Measurements from ENCODE around the gene DEFB114. TPM values are rescaled to one million over a fixed set of nuclear protein-coding genes. Genes with fewer than 3 reads are reported as not detected.

Gene DEFB114
- total RNA-seq, 1 experiment from 2014 or later, result not detected

DNA sequence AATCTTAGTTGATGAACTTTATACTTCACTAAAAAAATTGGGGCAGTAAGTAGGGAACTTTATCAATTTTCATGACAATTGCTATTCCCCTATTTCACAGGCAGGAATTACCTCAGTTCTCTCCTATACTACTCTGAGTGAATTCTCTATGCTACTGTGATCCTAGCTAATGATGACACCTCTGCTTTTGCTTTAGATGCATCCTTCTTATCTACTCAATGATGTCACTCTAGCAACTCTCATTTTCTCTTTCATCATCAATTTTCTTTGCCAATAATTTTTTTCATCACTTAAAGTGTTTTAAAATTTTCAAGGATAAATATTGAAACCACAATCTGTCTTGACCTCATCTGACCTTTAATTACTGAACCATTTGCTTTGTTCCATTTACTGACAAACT is 8.1 kb downstream of the DEFB114 start:
- Histone ChIP-seq H3K4me3 (ENCODE audit: low read depth, low read length) (no peak overlapping the region), H3K9me3 (no peaks in the 10 kb centered on the region), H3K4me1 (no peaks in the 10 kb centered on the region), H3K27me3 (replicated peaks; ENCODE audit: control insufficient read depth, insufficient read depth, low read length) (no peaks in the 10 kb centered on the region), H3K36me3 (ENCODE audit: control insufficient read depth, insufficient read depth, low read length) (no peaks in the 10 kb centered on the region)
- no peaks in the 10 kb centered on the region for H3K4me1 Mint-ChIP-seq (ENCODE audit: low read depth, unreplicated experiment)
- CTCF ChIA-PET, result no interaction called here
- no peaks in the 10 kb centered on the region for H3K9me3 Mint-ChIP-seq (ENCODE audit: unreplicated experiment)
- no peak overlapping the region for H3K27ac Mint-ChIP-seq (ENCODE audit: unreplicated experiment)
- POLR2A ChIA-PET, result no interaction called here
- no peak overlapping the region for H3K4me3 Mint-ChIP-seq (ENCODE audit: unreplicated experiment)
- peaks cover 5% of the 10 kb centered on the region for H3K27me3 Mint-ChIP-seq (ENCODE audit: insufficient read depth, unreplicated experiment)
- TF ChIP-seq, protein P1, sequence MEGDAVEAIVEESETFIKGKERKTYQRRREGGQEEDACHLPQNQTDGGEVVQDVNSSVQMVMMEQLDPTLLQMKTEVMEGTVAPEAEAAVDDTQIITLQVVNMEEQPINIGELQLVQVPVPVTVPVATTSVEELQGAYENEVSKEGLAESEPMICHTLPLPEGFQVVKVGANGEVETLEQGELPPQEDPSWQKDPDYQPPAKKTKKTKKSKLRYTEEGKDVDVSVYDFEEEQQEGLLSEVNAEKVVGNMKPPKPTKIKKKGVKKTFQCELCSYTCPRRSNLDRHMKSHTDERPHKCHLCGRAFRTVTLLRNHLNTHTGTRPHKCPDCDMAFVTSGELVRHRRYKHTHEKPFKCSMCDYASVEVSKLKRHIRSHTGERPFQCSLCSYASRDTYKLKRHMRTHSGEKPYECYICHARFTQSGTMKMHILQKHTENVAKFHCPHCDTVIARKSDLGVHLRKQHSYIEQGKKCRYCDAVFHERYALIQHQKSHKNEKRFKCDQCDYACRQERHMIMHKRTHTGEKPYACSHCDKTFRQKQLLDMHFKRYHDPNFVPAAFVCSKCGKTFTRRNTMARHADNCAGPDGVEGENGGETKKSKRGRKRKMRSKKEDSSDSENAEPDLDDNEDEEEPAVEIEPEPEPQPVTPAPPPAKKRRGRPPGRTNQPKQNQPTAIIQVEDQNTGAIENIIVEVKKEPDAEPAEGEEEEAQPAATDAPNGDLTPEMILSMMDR (IDR thresholded peaks at IDR 0.05; ENCODE audit: insufficient read depth in 1 of 2, low read depth in 1 of 2, low read length in 1 of 2, severe bottlenecking in 1 of 2, unreplicated experiment in 1 of 2), result no peak
- no peaks in the 10 kb centered on the region for H3K36me3 Mint-ChIP-seq (ENCODE audit: insufficient read depth, unreplicated experiment)
- DNase-seq, result no peak
- BruUV-seq (replicated peaks), result no TSS peak
- intact Hi-C loops (cut with micrococcal nuclease; ENCODE audit: unreplicated experiment), result no loop called here

DNA sequence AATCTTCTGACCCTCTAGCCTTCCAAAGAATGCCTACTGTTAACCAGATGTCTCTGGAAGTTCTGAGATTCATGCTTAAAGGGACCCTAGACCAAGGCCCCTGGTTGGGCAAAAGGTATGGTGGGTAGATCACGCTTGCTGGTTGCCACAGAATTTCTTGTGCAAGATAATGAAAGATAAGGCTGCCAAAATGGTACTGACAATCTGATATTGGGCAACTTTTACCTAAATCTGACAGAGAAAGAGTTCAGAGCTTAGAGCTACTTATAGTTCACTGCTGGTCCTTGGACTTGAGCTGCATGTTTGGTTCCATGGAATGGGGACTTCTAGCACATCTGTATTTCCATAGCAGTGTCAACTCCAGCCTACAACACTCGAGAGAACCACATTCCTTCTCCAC is 12.0 kb downstream of the DEFB114 start:
- H3K36me3 ChIP-seq (ENCODE audit: control insufficient read depth, insufficient read depth, low read length), result no peaks in the 10 kb centered on the region
- POLR2A ChIA-PET, result no interaction called here

DNA sequence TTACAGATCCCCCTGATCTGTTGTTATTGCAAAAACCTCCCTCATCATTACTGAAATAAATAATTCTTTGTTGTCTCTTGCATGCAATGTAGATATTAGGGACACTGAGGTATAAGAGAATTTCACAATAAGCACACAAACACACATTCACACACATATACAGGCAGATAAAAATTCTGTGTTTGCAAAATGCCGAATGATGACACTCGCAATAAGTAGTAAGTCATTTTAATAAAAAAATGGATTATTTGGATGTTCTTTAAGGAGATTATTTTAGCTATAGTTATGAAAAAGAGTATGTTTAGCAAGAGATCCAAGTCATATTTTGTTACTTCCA is 13.6 kb downstream of the DEFB114 start:
- Histone ChIP-seq H3K9me3 (no peaks in the 10 kb centered on the region), H3K36me3 (ENCODE audit: control insufficient read depth, insufficient read depth, low read length) (no peaks in the 10 kb centered on the region), H3K27me3 (replicated peaks; ENCODE audit: control insufficient read depth, insufficient read depth, low read length) (no peaks in the 10 kb centered on the region), H3K4me1 (no peaks in the 10 kb centered on the region), H3K4me3 (ENCODE audit: low read depth, low read length) (no peak overlapping the region)
- Mint-ChIP-seq H3K4me3 (ENCODE audit: unreplicated experiment) (no peak overlapping the region), H3K4me1 (ENCODE audit: low read depth, unreplicated experiment) (no peaks in the 10 kb centered on the region), H3K9me3 (ENCODE audit: unreplicated experiment) (no peaks in the 10 kb centered on the region), H3K27me3 (ENCODE audit: insufficient read depth, unreplicated experiment) (no peaks in the 10 kb centered on the region), H3K36me3 (ENCODE audit: insufficient read depth, unreplicated experiment) (no peaks in the 10 kb centered on the region), H3K27ac (ENCODE audit: unreplicated experiment) (no peak overlapping the region)
- TF ChIP-seq, protein P1 (IDR thresholded peaks at IDR 0.05; ENCODE audit: insufficient read depth in 1 of 2, low read depth in 1 of 2, low read length in 1 of 2, severe bottlenecking in 1 of 2, unreplicated experiment in 1 of 2), result no peak
- CTCF ChIA-PET, result no interaction called here
- DNase-seq, result no peak
- POLR2A ChIA-PET, result no interaction called here
- no TSS peak for BruUV-seq (replicated peaks)
- intact Hi-C loops (cut with micrococcal nuclease; ENCODE audit: unreplicated experiment), result no loop called here

More for the DNA sequence above, 12.0 kb downstream of the DEFB114 start:
- TF ChIP-seq, protein P1 (IDR thresholded peaks at IDR 0.05; ENCODE audit: insufficient read depth in 1 of 2, low read depth in 1 of 2, low read length in 1 of 2, severe bottlenecking in 1 of 2, unreplicated experiment in 1 of 2), result no peak
- Mint-ChIP-seq H3K9me3 (ENCODE audit: unreplicated experiment) (no peaks in the 10 kb centered on the region), H3K4me3 (ENCODE audit: unreplicated experiment) (no peak overlapping the region), H3K27ac (ENCODE audit: unreplicated experiment) (no peak overlapping the region), H3K4me1 (ENCODE audit: low read depth, unreplicated experiment) (no peaks in the 10 kb centered on the region), H3K27me3 (ENCODE audit: insufficient read depth, unreplicated experiment) (peaks cover 5% of the 10 kb centered on the region), H3K36me3 (ENCODE audit: insufficient read depth, unreplicated experiment) (no peaks in the 10 kb centered on the region)
- Histone ChIP-seq H3K4me3 (ENCODE audit: low read depth, low read length) (no peak overlapping the region), H3K9me3 (no peaks in the 10 kb centered on the region), H3K4me1 (no peaks in the 10 kb centered on the region), H3K27me3 (replicated peaks; ENCODE audit: control insufficient read depth, insufficient read depth, low read length) (no peaks in the 10 kb centered on the region)
- no TSS peak for BruUV-seq (replicated peaks)
- CTCF ChIA-PET, result no interaction called here
- intact Hi-C loops (cut with micrococcal nuclease; ENCODE audit: unreplicated experiment), result no loop called here
- no peak for DNase-seq
